Measurements from ENCODE around the gene CCDC85C.

DNA sequence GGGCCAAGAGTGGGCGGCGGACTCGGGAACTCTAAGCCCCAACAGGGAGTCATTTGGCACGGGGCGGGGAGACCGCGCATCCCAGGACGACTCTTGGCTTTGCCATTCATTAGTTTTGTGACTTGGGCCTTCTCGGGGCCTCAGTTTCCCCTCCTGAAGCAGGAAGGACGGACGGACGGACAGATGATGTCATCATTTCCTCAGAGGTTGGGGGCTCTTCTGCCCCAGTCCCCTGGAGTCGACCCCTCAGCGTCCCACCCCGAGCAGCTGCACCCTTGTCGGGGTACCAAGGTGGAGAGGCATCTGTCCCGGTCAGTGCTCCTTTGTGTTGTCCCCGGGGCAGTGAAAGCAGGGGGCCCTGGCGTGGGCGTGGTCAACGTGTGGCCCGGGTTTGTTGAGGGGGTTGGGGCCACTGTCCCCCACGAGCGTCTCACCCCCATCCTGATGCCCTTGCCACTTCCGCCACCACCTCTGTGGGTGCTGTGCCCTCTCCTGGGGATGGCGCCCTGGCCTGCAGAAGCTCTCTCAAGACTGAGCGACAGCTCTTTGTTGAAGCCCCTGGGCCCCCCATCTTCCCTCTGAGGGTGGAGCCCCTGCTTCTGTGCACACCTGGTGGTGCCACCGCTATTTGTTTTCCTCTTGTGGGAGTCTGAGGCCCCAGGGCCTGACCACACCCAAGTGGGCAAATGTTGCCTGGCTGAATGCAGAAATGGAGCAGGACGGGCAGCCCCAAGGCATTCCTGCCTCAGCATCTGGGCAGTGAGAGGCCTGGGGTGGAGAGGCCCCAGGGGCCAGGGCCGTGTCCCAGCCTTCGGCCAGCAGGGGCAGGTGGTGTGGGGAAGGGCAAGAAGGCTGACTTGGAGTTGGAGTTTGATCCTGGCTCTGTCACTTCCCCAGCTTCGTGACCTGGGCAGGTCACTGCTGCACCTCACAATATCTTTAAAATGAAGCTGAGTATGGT, 41.8 kb upstream of the CCDC85C start:
- TF ChIP-seq POLR2A (IDR thresholded peaks at IDR 0.05; ENCODE audit: low read depth, low read length) (no peak), BHLHE40 (IDR thresholded peaks at IDR 0.05; ENCODE audit: low read depth, low read length) (no peak), MAFK (IDR thresholded peaks at IDR 0.05; ENCODE audit: low read depth, low read length) (no peak), CTCF (conservative IDR thresholded peaks at IDR 0.05; ENCODE audit: low read depth, low read length) (no peak)
